Measurements from ENCODE around the gene B3GAT1.

Gene B3GAT1

GRCh38 chr11:134371436-134372185, 40.4 kb downstream of the B3GAT1 start:
- DNase-seq (ENCODE audit: low read depth, low spot score): no peak

- DNase-seq (ENCODE audit: low read depth, low spot score): no peak
These were observed 41.3 kb downstream of the B3GAT1 start for GRCh38 chr11:134370526-134371435.

DNA sequence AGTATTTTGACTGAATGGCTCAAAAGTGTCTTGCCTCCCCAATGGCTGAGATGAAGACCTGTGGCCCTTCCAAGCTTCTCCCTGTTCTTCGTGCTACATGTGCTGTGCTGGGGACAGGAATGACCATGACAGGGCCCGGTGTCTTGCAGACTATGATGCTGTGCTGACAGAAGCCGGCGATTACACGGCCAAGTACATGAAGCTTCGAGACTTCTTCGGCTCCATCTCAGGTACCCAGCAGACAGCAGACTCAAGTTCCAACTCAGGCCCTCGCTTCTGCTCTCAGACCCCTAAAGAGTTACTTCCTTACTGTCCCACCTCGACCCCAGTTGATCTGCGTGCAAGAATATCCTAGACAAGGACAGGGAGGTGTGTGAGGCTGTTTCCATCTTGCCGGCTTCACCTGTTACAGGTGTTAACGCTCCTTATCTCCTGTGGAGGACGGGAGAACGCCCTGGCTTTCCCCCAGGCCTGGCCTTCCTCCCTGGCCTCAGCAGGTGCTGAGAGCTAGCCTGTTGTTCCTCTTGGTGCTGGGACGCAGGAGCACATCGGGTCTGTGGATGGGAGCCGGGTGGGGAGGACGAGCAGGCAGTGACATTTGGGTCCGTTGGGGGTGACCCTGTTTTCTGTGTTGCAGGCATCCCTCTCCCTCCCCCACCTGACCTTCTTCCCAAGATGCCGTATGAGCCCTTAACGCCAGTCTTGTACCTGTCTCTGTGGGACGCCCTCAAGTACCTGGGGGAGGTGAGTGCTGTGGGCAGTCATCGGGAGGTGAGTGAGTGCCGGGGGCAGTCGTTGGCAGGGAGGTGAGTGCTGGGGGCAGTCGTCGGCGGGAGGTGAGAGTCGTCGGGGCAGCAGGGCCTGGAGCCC, 42.2 kb downstream of the B3GAT1 start:
- DNase-seq (ENCODE audit: low read depth, low spot score): no peak

DNA sequence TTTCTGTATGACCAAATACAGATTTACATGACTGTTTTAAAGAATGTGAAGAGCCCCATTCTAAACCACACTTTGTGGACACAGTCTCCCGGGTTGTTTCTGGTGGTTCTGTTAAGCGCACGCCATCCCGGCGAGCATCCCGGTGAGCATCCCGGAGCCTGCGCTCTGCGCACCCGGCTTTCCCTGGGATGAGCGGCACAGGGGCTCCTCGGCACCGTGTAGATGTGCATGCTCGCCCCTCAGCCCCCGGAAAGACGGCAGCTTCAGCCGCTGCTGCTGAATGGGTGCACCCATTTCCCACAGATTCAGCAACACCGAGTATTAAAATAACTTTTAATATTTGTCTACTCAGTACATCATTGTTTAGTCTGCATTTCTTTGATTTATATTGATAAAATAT, 44.3 kb downstream of the B3GAT1 start:
- no peak for DNase-seq (ENCODE audit: low read depth, low spot score)

GRCh38 chr11:134366254-134366653, 45.8 kb downstream of the B3GAT1 start:
- DNase-seq (ENCODE audit: low read depth, low spot score): no peak

- DNase-seq (ENCODE audit: low read depth, low spot score): no peak
These were observed 46.8 kb downstream of the B3GAT1 start for GRCh38 chr11:134365011-134365925.

GRCh38 chr11:134364261-134364660, 47.8 kb downstream of the B3GAT1 start:
- no peak for DNase-seq (ENCODE audit: low read depth, low spot score)

GRCh38 chr11:134363592-134363991, 48.5 kb downstream of the B3GAT1 start:
- DNase-seq (ENCODE audit: low read depth, low spot score): no peak

GRCh38 chr11:134363161-134363560, 48.9 kb downstream of the B3GAT1 start:
- DNase-seq (ENCODE audit: low read depth, low spot score): no peak

- DNase-seq (ENCODE audit: low read depth, low spot score): no peak
These were observed 49.7 kb downstream of the B3GAT1 start for GRCh38 chr11:134362192-134362901.

GRCh38 chr11:134361661-134362060, 50.4 kb downstream of the B3GAT1 start:
- no peak for DNase-seq (ENCODE audit: low read depth, low spot score)

- peak; percentile 40 for DNase-seq (ENCODE audit: low read depth, low spot score)
These were observed 51.8 kb downstream of the B3GAT1 start for GRCh38 chr11:134360050-134360835.

DNA sequence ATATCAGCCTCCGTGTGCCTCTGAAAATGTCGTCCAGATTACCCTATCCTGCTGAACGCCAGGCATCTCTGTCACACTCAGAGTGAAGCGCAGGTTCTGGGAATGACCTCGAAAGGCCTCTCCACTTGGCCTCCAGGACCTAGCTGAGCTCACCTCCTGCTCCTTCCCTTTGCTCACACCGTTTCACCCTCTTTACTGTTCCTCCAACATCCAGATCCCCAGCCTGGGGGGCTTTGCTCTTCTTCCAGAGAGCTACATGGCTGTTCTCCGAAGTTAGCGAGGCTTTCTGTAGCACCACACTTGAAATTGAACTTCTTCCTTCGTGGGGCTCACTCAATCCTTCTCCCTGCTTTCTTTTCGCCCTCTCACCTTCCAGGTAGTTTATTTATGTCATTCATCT, 52.4 kb downstream of the B3GAT1 start:
- DNase-seq (ENCODE audit: low read depth, low spot score): no peak

DNA sequence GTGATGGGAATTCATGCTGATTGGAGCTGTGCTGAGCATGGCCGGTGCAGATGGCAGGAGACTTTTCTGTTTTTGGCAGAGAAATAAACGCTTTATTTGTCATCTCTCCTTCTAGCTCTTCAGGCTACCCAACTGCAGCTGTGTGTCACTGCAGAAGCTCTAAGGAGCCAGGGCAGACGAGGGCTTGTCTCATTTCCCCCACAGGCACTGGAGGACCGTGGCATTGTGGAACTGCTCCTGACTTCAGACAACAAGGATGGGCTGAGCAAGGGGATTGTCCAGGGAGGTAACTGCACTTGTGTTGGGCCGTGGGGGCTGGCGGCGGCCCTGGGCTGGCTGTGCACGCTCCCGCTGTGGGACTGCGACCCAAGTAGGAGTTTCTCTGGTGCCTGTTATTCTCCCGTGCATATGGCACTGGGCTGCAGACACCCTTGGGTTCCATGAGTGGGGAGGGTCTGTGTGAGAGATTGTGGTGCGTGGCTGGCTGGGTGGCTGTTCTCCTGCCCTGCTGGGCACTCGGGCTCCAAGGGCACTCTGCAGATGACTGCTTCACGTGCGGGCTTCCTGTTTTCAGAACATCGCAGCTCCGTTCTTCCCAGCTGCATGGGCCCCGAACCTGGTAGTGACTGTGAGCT, 53.1 kb downstream of the B3GAT1 start:
- no peak for DNase-seq (ENCODE audit: low read depth, low spot score)

GRCh38 chr11:134358165-134358855, 53.7 kb downstream of the B3GAT1 start:
- no peak for DNase-seq (ENCODE audit: low read depth, low spot score)

- DNase-seq (ENCODE audit: low read depth, low spot score): no peak
These were observed 54.5 kb downstream of the B3GAT1 start for GRCh38 chr11:134357545-134357839.

- no peak for DNase-seq (ENCODE audit: low read depth, low spot score)
These were observed 55.1 kb downstream of the B3GAT1 start for GRCh38 chr11:134356656-134357544.
